ENCODE data around the gene SLC49A3. TPM values are rescaled to one million over a fixed set of nuclear protein-coding genes. Genes with fewer than 3 reads are reported as not detected.
"Not testable (repeated sequence)": the region's sequence is repeated elsewhere in the genome, so short reads cannot be mapped to it uniquely, and the experiment has no call there.

The SLC49A3 gene
- total and polyA plus RNA-seq, 10 donors = 5.6 to 28.8 (median 17.0) TPM

DNA sequence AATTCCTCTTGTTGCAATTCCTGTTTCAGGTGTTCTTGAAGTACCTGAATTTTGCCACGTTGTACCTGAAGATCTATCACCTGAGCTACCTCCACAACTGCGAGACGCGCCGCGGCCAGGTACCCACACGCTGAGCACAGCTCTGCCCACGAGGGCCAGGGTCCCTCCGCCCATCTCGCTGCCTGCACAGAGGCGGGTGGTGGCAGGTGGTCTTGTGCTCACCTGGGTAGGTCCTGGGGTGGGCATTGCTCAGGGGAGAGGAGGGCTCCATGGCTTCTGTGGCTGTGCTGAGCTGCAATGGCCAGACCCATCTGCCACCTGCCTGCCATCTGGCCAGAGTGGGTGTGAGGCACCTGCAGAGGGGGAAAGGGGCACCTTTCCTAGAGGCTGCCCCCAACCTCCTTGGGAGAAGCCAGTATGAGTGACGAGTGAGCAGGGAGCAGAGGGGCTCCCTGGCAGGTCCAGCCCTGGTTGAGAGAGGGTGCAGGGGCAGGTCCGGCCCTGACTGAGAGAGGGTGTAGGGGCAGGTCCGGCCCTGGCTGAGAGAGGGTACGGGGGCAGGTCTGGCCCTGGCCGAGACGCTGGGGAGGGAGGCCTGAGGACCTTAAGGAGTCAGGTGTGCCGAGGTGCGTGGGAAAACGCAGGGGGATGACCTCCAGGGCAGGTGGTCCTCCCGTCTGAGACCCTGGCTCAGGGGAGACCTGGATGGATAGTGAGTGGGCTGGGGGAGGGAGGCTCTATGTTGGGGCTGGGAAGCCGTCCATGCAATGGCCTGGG lies 52.9 kb downstream of the SLC49A3 start:
- H3K27me3 ChIP-seq (replicated peaks in 1 of 7) = peaks cover 0 to 35% (median 0%) of the 10 kb centered on the region in 7 donors
- peak; percentile 69 for DNase-seq
- TF ChIP-seq, protein P1, sequence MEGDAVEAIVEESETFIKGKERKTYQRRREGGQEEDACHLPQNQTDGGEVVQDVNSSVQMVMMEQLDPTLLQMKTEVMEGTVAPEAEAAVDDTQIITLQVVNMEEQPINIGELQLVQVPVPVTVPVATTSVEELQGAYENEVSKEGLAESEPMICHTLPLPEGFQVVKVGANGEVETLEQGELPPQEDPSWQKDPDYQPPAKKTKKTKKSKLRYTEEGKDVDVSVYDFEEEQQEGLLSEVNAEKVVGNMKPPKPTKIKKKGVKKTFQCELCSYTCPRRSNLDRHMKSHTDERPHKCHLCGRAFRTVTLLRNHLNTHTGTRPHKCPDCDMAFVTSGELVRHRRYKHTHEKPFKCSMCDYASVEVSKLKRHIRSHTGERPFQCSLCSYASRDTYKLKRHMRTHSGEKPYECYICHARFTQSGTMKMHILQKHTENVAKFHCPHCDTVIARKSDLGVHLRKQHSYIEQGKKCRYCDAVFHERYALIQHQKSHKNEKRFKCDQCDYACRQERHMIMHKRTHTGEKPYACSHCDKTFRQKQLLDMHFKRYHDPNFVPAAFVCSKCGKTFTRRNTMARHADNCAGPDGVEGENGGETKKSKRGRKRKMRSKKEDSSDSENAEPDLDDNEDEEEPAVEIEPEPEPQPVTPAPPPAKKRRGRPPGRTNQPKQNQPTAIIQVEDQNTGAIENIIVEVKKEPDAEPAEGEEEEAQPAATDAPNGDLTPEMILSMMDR (IDR thresholded peaks at IDR 0.05 in 8 of 11, conservative IDR thresholded peaks at IDR 0.05 in 3 of 11) = no peak
- TF ChIP-seq POLR2A (IDR thresholded peaks at IDR 0.05) (no peak), POLR2AphosphoS5 (IDR thresholded peaks at IDR 0.05) (no peak)

DNA sequence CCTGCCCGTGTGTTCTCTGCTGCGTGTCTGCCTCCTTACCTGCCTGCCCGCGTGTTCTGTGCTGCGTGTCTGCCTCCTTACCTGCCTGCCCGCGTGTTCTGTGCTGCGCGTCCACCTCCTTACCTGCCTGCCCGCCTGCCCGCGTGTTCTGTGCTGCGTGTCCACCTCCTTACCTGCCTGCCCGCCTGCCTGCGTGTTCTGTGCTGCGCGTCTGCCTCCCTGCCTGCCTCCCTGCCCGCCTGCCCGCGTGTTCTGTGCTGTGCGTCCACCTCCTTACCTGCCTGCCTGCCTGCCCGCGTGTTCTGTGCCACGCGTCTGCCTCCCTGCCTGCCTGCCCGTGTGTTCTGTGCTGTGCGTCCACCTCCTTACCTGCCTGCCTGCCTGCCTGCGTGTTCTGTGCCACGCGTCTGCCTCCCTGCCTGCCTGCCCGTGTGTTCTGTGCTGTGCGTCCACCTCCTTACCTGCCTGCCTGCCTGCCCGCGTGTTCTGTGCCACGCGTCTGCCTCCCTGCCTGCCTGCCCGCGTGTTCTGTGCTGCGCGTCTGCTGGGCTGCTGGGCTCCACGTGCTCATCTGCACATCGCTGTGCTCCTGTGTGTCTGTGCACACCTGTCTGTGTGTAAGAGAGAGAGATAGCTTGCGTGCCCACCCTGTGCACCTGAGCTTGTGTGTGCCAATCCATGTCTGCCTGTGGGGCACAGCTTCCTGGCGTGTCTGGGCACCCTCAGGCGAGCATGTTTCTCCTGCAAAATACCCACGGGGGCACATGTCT lies 53.7 kb downstream of the SLC49A3 start:
- intact Hi-C loops (cut with DNase I; ENCODE audit: low total_unique reads); H3K36me3 ChIP-seq; H3K4me3 ChIP-seq; H3K27ac ChIP-seq; H3K4me1 ChIP-seq: not testable (repeated sequence)
- peak; percentile 59 for DNase-seq
- Histone ChIP-seq H3K9me3 (peaks cover 0 to 14% (median 0%) of the 10 kb centered on the region in 8 donors), H3K27me3 (replicated peaks in 1 of 7) (peaks cover 0 to 36% (median 0%) of the 10 kb centered on the region in 7 donors)
- 90 to 94% (median 92%) methylated on average over 42 to 46 of the region's 46 CpGs for WGBS, 5 donors

More for the DNA sequence above, 52.9 kb downstream of the SLC49A3 start:
- Histone ChIP-seq H3K9me3 (peaks cover 0 to 15% (median 0%) of the 10 kb centered on the region in 8 donors), H3K4me1 (no peaks in the 10 kb centered on the region), H3K4me3 (no peak overlapping the region), H3K27ac (no peak overlapping the region), H3K36me3 (no peaks in the 10 kb centered on the region)
- intact Hi-C loops (cut with DNase I; ENCODE audit: low total_unique reads) = no loop called here
- 84 to 90% (median 86%) methylated on average over 20 to 22 of the region's 22 CpGs for WGBS, 5 donors

DNA sequence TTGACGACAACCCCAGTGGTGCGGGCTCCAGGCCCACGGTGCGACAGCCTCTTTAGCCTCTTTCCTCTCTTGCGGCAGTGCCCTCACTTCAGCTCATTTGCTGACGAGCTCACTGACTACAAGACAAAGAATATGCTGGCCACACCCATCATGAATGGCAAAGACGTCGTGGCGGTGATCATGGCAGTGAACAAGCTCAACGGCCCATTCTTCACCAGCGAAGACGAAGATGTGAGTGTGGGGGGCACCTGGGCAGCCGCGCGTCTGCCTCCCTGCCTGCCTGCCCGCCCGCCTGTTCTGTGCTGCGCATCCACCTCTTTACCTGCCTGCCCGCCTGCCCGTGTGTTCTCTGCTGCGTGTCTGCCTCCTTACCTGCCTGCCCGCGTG lies 54.4 kb downstream of the SLC49A3 start:
- peak; percentile 52 for DNase-seq
- Histone ChIP-seq H3K9me3 (peaks cover 0 to 14% (median 0%) of the 10 kb centered on the region in 8 donors), H3K27me3 (replicated peaks in 1 of 7) (peaks cover 0 to 40% (median 0%) of the 10 kb centered on the region in 7 donors), H3K36me3 (no peaks in the 10 kb centered on the region), H3K27ac (no peak overlapping the region), H3K4me3 (no peak overlapping the region), H3K4me1 (no peaks in the 10 kb centered on the region)
- 78 to 86% (median 85%) methylated on average over 22 to 23 of the region's 23 CpGs for WGBS, 5 donors
- intact Hi-C loops (cut with DNase I; ENCODE audit: low total_unique reads) = no loop called here
- TF ChIP-seq POLR2A (IDR thresholded peaks at IDR 0.05) (no peak), POLR2AphosphoS5 (IDR thresholded peaks at IDR 0.05) (no peak)
- TF ChIP-seq, protein P1 (IDR thresholded peaks at IDR 0.05 in 8 of 11, conservative IDR thresholded peaks at IDR 0.05 in 3 of 11) = no peak

DNA sequence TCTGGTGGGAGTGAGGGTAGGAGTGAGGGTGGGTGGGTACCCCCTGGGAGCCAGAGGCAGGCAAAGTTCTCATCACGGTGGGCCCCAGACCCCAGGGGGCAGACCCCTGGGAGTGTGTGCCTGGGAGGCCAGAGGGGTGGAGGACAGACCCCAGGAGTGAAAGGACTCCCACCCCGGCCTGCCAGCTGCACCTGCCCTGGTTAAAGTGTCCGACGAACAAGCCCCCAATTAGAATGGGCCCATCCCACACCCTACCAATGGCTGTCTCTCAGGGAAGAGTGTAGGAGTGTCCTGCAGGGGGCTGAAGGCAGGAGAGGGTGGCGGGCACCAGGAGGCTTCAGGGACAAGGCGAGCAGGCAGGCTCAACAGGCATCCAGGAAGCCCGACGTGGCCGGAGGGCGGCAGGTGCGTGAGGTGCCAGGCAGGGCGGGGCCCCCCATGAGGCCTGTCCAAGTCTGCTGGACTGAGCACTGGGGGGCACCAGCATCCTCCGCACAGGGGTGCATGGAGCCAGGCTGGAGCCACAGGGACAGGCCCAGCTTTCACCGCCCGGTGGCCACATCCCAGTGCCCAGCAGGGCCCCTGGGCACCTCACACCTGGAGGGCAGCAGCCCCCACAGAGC lies 54.9 kb downstream of the SLC49A3 start:
- H3K9me3 ChIP-seq = peaks cover 0 to 14% (median 0%) of the 10 kb centered on the region in 8 donors
- 55 to 81% (median 78%) methylated on average over 4 to 15 of the region's 15 CpGs for WGBS, 5 donors
- no peaks in the 10 kb centered on the region for H3K4me1 ChIP-seq
- DNase-seq = peak; percentile 63
- H3K36me3 ChIP-seq = no peaks in the 10 kb centered on the region
- intact Hi-C loops (cut with DNase I; ENCODE audit: low total_unique reads) = no loop called here
- H3K27me3 ChIP-seq (replicated peaks in 1 of 7) = peaks cover 0 to 40% (median 0%) of the 10 kb centered on the region in 7 donors
- no peak overlapping the region for H3K27ac ChIP-seq
- H3K4me3 ChIP-seq = no peak overlapping the region
- TF ChIP-seq, protein P1 (IDR thresholded peaks at IDR 0.05 in 8 of 11, conservative IDR thresholded peaks at IDR 0.05 in 3 of 11) = no peak
- TF ChIP-seq POLR2AphosphoS5 (IDR thresholded peaks at IDR 0.05) (no peak), POLR2A (IDR thresholded peaks at IDR 0.05) (no peak)
